ENCODE data around the gene KIAA0232.

The KIAA0232 gene

DNA sequence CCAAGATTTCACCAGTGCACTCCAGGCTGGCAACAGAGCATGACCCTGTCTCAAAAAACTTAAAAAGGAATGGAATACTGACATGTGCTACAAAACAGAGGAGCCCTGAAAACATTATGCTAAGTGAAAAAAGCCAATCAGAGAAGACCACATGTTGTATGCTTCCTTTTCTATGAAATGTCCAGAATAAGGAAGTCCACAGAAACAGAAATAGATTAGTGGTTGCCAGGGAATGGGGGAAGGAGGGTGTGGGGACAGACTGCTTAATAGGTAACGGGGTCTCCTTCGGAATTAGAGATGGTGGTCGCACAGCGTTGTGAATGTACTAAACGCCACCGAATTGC is 30.1 kb upstream of the KIAA0232 start:
- Histone ChIP-seq H3K27ac (ENCODE audit: low read length) (no peak overlapping the region), H3K4me3 (ENCODE audit: low read length) (no peak overlapping the region), H3K27me3 (replicated peaks; ENCODE audit: insufficient read depth, low read length) (0 out of 2 replicates have a peak, but pooled peaks cover 5% of the 10 kb centered on the region), H4K20me1 (ENCODE audit: insufficient read depth, low read length) (no peaks in the 10 kb centered on the region), H3K79me2 (ENCODE audit: low read length) (no peaks in the 10 kb centered on the region), H3F3A (ENCODE audit: insufficient read depth, low read length) (no peaks in the 10 kb centered on the region), H2AFZ (ENCODE audit: low read length) (no peak overlapping the region), H3K9me2 (replicated peaks; ENCODE audit: insufficient read depth, low read length) (no peaks in the 10 kb centered on the region), H3K9ac (ENCODE audit: low read length) (no peak overlapping the region), H3K4me1 (ENCODE audit: low read length) (no peaks in the 10 kb centered on the region), H3K36me3 (replicated peaks; ENCODE audit: insufficient read depth, low read length) (no peaks in the 10 kb centered on the region), H3K9me3 (replicated peaks; ENCODE audit: insufficient read depth, low read length) (no peaks in the 10 kb centered on the region), H3K4me2 (ENCODE audit: low read depth, low read length) (no peak overlapping the region)
- TF ChIP-seq EZH2 (optimal IDR thresholded peaks at IDR 0.05; ENCODE audit: low read depth, low read length) (no peak), EZH2phosphoT487 (IDR thresholded peaks at IDR 0.05; ENCODE audit: low read length) (no peak)
- TF ChIP-seq, protein P1, sequence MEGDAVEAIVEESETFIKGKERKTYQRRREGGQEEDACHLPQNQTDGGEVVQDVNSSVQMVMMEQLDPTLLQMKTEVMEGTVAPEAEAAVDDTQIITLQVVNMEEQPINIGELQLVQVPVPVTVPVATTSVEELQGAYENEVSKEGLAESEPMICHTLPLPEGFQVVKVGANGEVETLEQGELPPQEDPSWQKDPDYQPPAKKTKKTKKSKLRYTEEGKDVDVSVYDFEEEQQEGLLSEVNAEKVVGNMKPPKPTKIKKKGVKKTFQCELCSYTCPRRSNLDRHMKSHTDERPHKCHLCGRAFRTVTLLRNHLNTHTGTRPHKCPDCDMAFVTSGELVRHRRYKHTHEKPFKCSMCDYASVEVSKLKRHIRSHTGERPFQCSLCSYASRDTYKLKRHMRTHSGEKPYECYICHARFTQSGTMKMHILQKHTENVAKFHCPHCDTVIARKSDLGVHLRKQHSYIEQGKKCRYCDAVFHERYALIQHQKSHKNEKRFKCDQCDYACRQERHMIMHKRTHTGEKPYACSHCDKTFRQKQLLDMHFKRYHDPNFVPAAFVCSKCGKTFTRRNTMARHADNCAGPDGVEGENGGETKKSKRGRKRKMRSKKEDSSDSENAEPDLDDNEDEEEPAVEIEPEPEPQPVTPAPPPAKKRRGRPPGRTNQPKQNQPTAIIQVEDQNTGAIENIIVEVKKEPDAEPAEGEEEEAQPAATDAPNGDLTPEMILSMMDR (IDR thresholded peaks at IDR 0.05; ENCODE audit: low read length), result no peak
- no peak for DNase-seq

DNA sequence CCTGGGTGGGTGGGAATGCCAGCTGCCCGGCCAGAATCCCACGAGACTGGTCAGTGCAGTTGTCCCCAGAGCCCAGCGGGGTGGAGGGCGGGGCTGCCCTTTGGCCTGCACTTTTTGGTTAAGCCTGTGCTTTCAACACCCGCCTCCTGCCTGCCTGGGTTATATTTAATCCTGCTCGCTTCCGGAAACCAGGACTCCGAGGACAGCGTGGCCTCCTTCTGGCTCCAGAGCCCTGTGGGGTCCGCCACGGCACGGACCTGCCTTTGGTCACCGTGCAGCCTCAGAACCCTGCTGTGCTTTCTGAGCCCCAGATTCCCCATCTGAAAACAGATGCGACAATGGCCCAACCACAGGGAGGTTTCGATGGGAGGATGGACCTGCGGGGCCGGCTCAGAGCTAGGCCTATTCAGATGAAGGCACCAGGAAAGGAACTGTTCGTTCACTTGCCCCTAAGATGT is 29.4 kb upstream of the KIAA0232 start:
- Histone ChIP-seq H3K9ac (ENCODE audit: low read length) (no peak overlapping the region), H3K36me3 (replicated peaks; ENCODE audit: insufficient read depth, low read length) (no peaks in the 10 kb centered on the region), H3K9me3 (replicated peaks; ENCODE audit: insufficient read depth, low read length) (no peaks in the 10 kb centered on the region), H4K20me1 (ENCODE audit: insufficient read depth, low read length) (no peaks in the 10 kb centered on the region), H3K27ac (ENCODE audit: low read length) (no peak overlapping the region), H3F3A (ENCODE audit: insufficient read depth, low read length) (no peaks in the 10 kb centered on the region), H3K27me3 (replicated peaks; ENCODE audit: insufficient read depth, low read length) (0 out of 2 replicates have a peak, but pooled peaks cover 5% of the 10 kb centered on the region), H3K4me1 (ENCODE audit: low read length) (no peaks in the 10 kb centered on the region), H3K9me2 (replicated peaks; ENCODE audit: insufficient read depth, low read length) (no peaks in the 10 kb centered on the region), H3K4me3 (ENCODE audit: low read length) (no peak overlapping the region), H3K79me2 (ENCODE audit: low read length) (no peaks in the 10 kb centered on the region), H2AFZ (ENCODE audit: low read length) (no peak overlapping the region), H3K4me2 (ENCODE audit: low read depth, low read length) (no peak overlapping the region)
- DNase-seq, result no peak
- TF ChIP-seq, protein P1 (IDR thresholded peaks at IDR 0.05; ENCODE audit: low read length), result no peak
- TF ChIP-seq EZH2phosphoT487 (IDR thresholded peaks at IDR 0.05; ENCODE audit: low read length), result no peak
- TF ChIP-seq EZH2 (optimal IDR thresholded peaks at IDR 0.05; ENCODE audit: low read depth, low read length), result no peak

DNA sequence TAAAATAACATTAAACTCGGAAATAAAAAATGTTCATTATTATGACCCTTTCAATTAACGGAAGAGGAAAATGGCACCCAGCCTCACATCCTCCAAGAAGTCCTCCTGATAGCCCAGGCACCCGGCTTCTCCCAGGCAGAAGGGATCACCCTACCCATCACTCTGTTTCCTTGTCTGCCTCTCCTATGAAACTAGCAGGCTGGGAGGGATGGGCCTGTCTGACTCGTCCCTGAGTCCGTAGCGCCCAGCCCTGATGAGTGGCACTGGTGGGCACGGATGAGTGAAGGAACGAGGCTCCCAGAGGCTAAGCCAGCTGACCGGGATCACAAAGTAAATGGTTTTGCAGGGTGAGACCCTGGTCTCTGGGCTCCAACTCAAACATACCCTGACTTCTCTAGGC is 28.6 kb upstream of the KIAA0232 start:
- H3K9me3 ChIP-seq (replicated peaks; ENCODE audit: insufficient read depth, low read length), result no peaks in the 10 kb centered on the region
- no peak overlapping the region for H3K4me2 ChIP-seq (ENCODE audit: low read depth, low read length)
- no peak for TF ChIP-seq EZH2 (optimal IDR thresholded peaks at IDR 0.05; ENCODE audit: low read depth, low read length)
- no peak for TF ChIP-seq EZH2phosphoT487 (IDR thresholded peaks at IDR 0.05; ENCODE audit: low read length)
- TF ChIP-seq, protein P1 (IDR thresholded peaks at IDR 0.05; ENCODE audit: low read length), result no peak
- H3K4me3 ChIP-seq (ENCODE audit: low read length), result no peak overlapping the region
- DNase-seq, result no peak
- H3K27ac ChIP-seq (ENCODE audit: low read length), result no peak overlapping the region
- H3F3A ChIP-seq (ENCODE audit: insufficient read depth, low read length), result no peaks in the 10 kb centered on the region
- H4K20me1 ChIP-seq (ENCODE audit: insufficient read depth, low read length), result no peaks in the 10 kb centered on the region
- H3K9ac ChIP-seq (ENCODE audit: low read length), result no peak overlapping the region
- no peak overlapping the region for H2AFZ ChIP-seq (ENCODE audit: low read length)
- no peaks in the 10 kb centered on the region for H3K4me1 ChIP-seq (ENCODE audit: low read length)
- no peaks in the 10 kb centered on the region for H3K36me3 ChIP-seq (replicated peaks; ENCODE audit: insufficient read depth, low read length)
- peaks cover 5% of the 10 kb centered on the region; the same call in 1 of the 2 replicates for H3K27me3 ChIP-seq (replicated peaks; ENCODE audit: insufficient read depth, low read length)
- H3K79me2 ChIP-seq (ENCODE audit: low read length), result no peaks in the 10 kb centered on the region
- H3K9me2 ChIP-seq (replicated peaks; ENCODE audit: insufficient read depth, low read length), result no peaks in the 10 kb centered on the region
